Astrocyte of the hippocampus (primary cell): ENCODE measurements around the gene COL6A2.

ENCODE experiments used
- DNase-seq: peaks from one replicate; pipeline ENCODE4 v3.0.0; 2011; ENCODE audit warnings: low read depth, low spot score

COL6A2 gene

GRCh38 chr21:46141767-46142581 is 44.1 kb downstream of the COL6A2 start:
- DNase-seq, result no peak

GRCh38 chr21:46142582-46143473 is 44.9 kb downstream of the COL6A2 start:
- DNase-seq, result no peak

DNA sequence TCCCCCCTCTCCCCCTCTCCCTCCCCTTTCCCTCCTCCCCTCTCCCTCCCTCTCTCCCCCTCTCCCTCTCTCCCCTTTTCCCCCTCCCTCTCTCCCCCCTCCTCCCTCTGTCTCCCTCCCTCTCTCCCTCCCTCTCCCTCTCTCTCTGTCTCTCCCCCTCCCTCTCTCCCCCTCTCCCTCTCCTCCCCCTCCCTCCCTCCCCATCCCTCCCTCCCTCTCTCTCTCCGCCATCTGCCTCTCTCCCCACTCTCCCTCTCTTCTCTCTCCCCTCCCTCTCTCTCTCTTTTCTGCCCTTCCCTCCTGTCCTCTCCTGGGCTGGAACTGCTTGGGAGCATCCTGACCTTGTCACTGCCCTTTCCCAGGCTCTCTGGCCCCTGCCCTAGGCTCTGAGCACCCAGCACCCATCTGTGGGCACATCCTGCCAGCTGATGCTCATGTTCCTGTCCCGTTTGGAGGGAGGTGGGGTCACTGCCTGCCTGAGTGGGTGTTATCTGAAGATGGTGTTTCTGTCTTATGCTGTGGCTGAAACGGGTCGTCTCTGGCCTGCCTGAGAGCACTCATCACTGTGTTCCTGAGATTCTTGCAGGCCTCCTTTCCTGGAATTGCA is 46.7 kb downstream of the COL6A2 start:
- DNase-seq, result no peak

- DNase-seq, result no peak
These were observed 47.4 kb downstream of the COL6A2 start for GRCh38 chr21:46145159-46145839.

DNA sequence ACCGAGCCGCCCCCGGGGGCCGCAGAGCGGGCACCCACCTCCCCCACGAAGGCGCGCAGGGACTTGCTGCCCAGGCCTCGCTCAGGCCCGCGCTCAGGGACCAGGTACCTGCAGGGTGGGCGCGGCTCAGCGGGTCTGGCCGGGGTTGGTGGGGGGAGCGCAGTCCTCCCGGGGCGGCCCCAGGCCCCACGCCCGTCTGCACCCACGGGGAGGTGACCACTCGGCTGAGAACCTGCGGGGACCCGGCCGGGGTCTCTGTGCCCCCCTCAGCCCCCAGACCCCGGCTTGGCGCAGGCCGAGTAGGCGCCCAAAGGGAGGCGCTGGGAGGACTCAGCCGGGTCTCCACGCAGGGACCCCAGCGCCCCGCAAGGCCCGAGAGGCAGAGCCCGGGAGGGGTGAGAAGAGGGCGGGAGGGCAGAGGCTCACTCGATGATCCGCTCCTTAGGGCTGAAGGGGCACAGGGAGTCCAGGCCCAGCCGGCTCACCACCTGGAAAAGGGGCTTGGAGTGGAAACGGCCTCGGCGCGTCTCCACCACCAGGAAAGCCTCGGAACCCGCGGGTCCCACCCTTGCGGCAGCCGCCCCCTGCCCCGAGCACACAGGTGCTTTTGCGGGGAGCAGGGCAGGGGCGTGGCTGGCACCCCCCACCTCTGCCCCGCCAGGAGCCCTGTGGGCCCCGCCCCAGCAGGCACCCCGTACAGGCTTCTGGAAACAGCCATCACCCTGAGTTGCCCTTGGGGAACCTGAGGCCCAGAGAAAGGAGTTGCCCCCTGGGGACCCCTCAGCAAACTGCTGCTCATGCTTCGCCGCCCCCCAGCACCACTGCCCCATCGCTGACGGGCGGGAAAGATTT is 48.2 kb downstream of the COL6A2 start:
- DNase-seq, result no peak

DNA sequence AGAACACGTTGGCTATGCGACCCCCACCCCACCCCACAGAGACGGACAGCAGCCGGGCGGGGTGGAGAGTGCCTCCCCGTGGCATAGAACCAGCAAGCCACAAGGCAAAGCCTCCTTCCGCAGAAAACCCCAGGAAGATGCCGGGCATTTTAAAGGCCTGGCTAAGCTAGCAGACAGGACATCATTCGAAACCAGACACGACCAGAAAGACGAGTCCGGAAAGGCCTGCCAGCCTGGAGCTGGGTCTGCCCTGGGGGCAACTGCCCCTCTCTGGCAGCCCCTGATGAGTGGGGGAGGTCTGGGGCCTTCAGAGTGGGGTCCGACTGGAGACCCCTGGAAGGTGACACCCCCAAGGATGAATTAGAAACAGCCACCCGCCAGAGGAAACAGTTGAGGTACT is 48.9 kb downstream of the COL6A2 start:
- no peak for DNase-seq

DNA sequence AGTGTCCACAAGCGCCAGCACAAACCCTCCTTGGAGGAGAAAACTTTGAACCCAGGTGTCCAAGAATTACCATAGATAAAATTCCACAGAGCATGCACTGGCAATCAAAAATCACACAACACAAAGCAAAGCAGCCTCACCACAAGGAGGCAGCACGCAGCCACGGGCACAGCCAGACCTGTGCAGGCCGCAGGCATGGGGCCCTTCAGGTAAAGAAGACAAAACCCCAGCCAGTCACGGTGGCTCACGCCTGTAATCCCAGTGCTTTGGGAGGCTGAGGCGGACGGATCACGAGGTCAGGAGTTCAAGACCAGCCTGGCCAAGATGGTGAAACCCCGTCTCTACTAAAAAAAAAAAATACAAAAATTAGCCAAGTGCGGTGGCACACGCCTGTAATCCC is 49.5 kb downstream of the COL6A2 start:
- DNase-seq, result peak; percentile 71

DNA sequence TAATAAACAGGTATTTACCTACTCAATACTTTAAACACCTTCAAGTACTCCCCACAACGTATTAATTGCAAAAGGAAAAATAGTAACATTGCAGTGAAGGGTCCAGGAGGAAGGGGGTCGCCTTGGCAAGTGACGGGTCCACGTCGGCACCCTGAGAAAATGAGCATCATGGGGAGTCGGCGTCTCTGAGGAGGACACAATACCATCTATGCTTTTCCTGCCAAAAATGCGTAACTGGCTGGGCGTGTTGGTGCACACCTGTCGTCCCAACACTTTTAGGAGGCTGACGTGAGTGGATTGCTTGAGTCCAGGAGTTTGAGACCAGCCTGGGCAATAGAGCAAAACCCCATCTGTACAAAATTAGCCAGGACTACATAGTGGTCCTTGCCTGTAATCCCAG is 50.2 kb downstream of the COL6A2 start:
- DNase-seq, result no peak

DNA sequence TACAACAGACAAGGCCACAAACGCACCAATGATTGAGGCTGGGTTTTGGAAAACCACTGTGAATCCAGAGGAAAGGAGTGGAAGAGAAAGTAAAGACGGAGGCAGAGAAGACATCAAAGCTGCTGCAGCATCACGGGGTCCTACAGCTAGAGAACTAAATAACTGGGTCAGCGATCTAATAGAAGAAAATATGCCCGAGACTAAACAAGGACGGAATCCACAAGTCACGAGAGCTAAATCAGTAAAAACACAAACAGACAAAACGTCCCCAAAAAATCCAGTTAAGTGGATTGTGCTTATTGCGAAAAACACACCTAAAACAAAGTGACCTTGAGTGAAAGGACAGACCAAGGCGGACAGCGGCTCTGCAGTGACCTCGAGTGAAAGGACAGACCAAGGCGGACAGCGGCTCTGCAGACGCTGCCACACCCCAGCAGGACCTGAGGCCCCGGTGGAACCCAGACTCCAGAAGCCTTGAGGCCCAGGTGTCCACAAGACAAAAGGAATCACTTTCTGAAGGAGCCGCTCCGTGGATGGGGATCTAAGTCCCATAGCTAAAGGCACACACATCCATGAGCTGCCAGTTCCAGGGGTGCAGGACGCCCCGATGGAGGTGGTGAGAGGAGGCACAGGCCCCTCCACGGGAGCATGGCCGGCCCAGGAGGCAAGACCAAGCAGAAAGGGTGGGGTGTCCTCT is 51.4 kb downstream of the COL6A2 start:
- DNase-seq, result no peak

DNA sequence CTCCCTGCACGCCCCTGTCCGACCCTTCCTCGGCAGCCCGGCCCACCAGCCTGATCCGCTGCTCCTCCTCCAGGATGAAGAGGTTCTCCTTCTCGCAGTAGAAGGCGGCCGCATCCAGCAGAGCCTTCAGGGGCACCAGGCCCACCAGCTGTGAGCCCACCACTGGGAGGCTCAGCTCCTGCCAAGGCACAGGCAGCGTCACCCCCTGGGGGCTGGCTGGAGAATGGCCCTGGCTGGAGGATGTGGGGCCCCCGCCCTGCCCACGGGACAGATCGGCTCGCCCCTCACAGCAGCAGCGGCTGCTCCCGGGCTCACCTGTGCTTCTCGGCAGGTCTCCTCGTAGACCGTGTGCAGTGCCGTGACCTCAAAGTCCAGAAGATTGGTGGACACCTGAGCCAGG is 52.2 kb downstream of the COL6A2 start:
- no peak for DNase-seq

- DNase-seq, result no peak
These were observed 52.7 kb downstream of the COL6A2 start for GRCh38 chr21:46150491-46151121.

DNA sequence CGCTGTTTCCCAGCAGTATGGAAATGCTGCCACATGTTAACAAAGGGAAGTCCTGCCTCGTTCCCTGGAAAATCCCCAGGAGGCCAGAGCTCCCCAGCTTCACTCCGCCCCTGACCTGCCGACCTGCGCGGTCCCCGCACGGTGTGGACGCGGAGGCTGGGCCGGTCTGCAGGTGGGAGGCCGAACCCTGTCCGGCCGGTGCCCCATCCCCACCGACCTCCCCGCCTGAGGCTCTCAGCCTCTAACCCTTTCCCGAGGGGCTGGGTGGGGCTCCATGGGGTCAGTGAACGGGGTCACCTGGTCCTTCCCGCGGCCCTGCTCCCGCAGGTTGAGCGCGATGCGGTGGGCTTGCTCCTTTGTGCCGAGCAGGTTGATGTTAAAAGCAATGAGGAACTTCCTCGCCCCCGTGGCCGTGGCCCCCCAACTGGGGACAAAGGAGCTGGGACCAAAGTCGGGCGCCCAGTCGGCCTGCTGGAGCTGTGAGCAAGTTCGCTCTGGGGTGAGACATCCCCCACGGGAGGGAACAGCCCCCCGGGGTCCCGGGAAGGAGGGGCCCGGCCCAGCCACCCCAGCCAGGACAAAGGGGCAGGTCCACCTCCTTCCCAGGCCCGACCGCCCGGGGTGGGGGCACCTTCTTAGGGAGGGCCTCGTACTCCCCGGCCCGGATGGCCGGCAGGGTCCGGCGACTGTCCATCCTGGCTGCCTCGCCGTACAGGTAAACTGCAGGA is 53.5 kb downstream of the COL6A2 start:
- no peak for DNase-seq

GRCh38 chr21:46151989-46152926 is 54.3 kb downstream of the COL6A2 start:
- DNase-seq, result no peak

GRCh38 chr21:46152927-46153246 is 55.0 kb downstream of the COL6A2 start:
- no peak for DNase-seq

DNA sequence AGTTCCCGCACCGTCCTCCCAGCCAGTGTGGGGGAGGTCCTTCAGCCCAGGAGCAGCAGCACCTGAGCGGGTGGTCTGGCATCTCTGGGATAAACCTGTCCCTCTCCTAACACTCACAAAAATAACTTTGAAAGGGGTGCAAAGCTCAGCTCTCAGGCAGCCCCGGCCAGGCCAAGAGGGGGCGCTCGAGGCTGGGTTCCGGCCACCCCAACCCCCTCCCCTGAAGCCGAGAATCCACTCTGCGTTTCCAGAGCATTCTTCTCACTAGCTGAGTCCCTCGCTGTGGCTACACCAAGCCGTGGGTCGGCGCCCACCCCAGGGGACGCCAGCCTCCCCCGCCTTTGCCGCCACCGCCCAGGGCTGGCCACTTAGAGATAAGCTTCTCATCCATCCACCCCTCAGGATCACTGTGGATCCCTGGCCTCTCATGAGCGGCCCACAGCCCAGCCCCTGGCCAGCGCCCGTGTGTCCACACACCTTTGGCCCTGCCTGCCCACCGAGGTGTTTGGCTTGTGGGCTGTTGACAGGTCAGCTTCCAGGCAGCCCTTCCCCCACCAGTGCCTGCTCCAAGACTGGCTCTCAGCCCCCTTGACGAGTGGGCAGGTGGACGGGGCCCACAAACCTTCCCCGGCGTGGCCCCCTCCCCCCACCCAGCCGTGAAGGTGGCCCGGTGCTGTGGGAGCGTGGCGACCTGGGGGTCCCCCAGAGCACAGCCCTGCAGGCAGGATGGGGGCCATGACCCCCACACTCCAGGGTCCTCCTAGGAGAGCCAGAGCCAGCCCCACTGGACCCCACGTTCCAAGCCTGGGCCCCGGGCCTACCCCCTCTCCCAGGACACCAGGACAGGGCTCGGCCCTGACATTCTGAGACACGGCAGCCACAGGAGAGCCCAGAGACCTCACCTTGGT is 55.6 kb downstream of the COL6A2 start:
- peak; percentile 75 for DNase-seq

- DNase-seq, result no peak
These were observed 56.4 kb downstream of the COL6A2 start for GRCh38 chr21:46154155-46154954.
